MM.1S (cell line): Measurements from ENCODE around the gene RHOT2.
A peak's percentile ranks its signal among the peaks of the same experiment; 100 is the strongest.

ENCODE experiments used
- DNase-seq: peaks from one replicate; pipeline ENCODE4 v3.0.0-alpha.2; 2015
- H2AFZ ChIP-seq: fragments of 300-600 bp; sonication (generic); 2 replicates; pipeline ENCODE4 v1.6.0; 2016; ENCODE audit warnings: antibody characterized with exemption, low read length
- H3F3A ChIP-seq: fragments of 300-600 bp; sonication (generic); 2 replicates; pipeline ENCODE4 v1.6.1; 2016; ENCODE audit warnings: mild to moderate bottlenecking, antibody characterized with exemption, low read length, moderate library complexity, mixed read lengths; ENCODE audit not compliant: insufficient read depth
- H3K27ac ChIP-seq: fragments of 300-600 bp; sonication (generic); 2 replicates; pipeline ENCODE4 v1.5.1; 2016; ENCODE audit warnings: mild to moderate bottlenecking, low read length
- H3K27me3 ChIP-seq: fragments of 300-600 bp; sonication (generic); replicated peaks from 2 replicates; pipeline ENCODE4 v1.6.0; 2016; ENCODE audit warnings: low read length; ENCODE audit not compliant: insufficient read depth
- H3K36me3 ChIP-seq: fragments of 300-600 bp; sonication (generic); replicated peaks from 2 replicates; pipeline ENCODE4 v1.6.1; 2016; ENCODE audit warnings: mild to moderate bottlenecking, low read length, mixed read lengths; ENCODE audit not compliant: insufficient read depth
- H3K4me1 ChIP-seq: fragments of 300-600 bp; sonication (generic); 2 replicates; pipeline ENCODE4 v1.6.1; 2016; ENCODE audit warnings: low read length, mixed read lengths
- H3K4me2 ChIP-seq: fragments of 300-600 bp; sonication (generic); 2 replicates; pipeline ENCODE4 v1.6.0; 2016; ENCODE audit warnings: low read depth, low read length
- H3K4me3 ChIP-seq: fragments of 300-600 bp; sonication (generic); 2 replicates; pipeline ENCODE4 v1.5.1; 2016; ENCODE audit warnings: low read length, mixed read lengths
- H3K79me2 ChIP-seq: fragments of 300-600 bp; sonication (generic); 2 replicates; pipeline ENCODE4 v1.6.1; 2016; ENCODE audit warnings: mixed run types, low read length, mixed read lengths
- H3K9ac ChIP-seq: fragments of 300-600 bp; sonication (generic); 2 replicates; pipeline ENCODE4 v1.6.1; 2016; ENCODE audit warnings: low read length, mixed read lengths
- H3K9me2 ChIP-seq: fragments of 300-600 bp; sonication (generic); replicated peaks from 2 replicates; pipeline ENCODE4 v1.6.1; 2016; ENCODE audit warnings: mild to moderate bottlenecking, low read length, mixed read lengths; ENCODE audit not compliant: insufficient read depth
- H3K9me3 ChIP-seq: fragments of 300-600 bp; sonication (generic); replicated peaks from 2 replicates; pipeline ENCODE4 v1.6.1; 2016; ENCODE audit warnings: mild to moderate bottlenecking, low read length, mixed read lengths; ENCODE audit not compliant: insufficient read depth
- H4K20me1 ChIP-seq: fragments of 300-600 bp; sonication (generic); 2 replicates; pipeline ENCODE4 v1.6.1; 2016; ENCODE audit warnings: mild to moderate bottlenecking, low read length, moderate library complexity, mixed read lengths; ENCODE audit not compliant: insufficient read depth
- EZH2 ChIP-seq: fragments of 300-600 bp; sonication (generic); optimal IDR thresholded peaks from 2 replicates; pipeline ENCODE3; 2017; ENCODE audit warnings: low read depth, mild to moderate bottlenecking, antibody characterized with exemption, low read length, mixed read lengths
- EZH2phosphoT487 ChIP-seq: fragments of 300-600 bp; sonication (generic); IDR thresholded peaks from 2 replicates; pipeline ENCODE4 v1.6.1; 2018; ENCODE audit warnings: antibody characterized with exemption, low read length
- TF ChIP-seq, protein P1 (sequence below): fragments of 300-600 bp; sonication (generic); IDR thresholded peaks from 2 replicates; pipeline ENCODE4 v1.5.1; 2016; ENCODE audit warnings: antibody characterized with exemption, low read length, mixed read lengths

Gene RHOT2

GRCh38 chr16:681746-682427 lies 14.0 kb downstream of the RHOT2 start:
- no peaks in the 10 kb centered on the region for H4K20me1 ChIP-seq
- no peaks in the 10 kb centered on the region for H3K9me2 ChIP-seq
- H3F3A ChIP-seq = 0 out of 2 replicates have a peak, but pooled peaks cover 4% of the 10 kb centered on the region
- no peaks in the 10 kb centered on the region for H3K36me3 ChIP-seq
- no peak overlapping the region for H3K9ac ChIP-seq
- H2AFZ ChIP-seq = no peak overlapping the region
- H3K4me2 ChIP-seq = peak overlapping the region; percentile 93
- peak overlapping the region; percentile 84; the same call in 1 of the 2 replicates for H3K4me3 ChIP-seq
- no peak overlapping the region for H3K27ac ChIP-seq
- TF ChIP-seq, protein P1, sequence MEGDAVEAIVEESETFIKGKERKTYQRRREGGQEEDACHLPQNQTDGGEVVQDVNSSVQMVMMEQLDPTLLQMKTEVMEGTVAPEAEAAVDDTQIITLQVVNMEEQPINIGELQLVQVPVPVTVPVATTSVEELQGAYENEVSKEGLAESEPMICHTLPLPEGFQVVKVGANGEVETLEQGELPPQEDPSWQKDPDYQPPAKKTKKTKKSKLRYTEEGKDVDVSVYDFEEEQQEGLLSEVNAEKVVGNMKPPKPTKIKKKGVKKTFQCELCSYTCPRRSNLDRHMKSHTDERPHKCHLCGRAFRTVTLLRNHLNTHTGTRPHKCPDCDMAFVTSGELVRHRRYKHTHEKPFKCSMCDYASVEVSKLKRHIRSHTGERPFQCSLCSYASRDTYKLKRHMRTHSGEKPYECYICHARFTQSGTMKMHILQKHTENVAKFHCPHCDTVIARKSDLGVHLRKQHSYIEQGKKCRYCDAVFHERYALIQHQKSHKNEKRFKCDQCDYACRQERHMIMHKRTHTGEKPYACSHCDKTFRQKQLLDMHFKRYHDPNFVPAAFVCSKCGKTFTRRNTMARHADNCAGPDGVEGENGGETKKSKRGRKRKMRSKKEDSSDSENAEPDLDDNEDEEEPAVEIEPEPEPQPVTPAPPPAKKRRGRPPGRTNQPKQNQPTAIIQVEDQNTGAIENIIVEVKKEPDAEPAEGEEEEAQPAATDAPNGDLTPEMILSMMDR = no peak
- TF ChIP-seq EZH2 (no peak), EZH2phosphoT487 (no peak)
- H3K27me3 ChIP-seq = no peaks in the 10 kb centered on the region
- DNase-seq = no peak
- H3K9me3 ChIP-seq = no peaks in the 10 kb centered on the region
- peaks cover 32% of the 10 kb centered on the region for H3K79me2 ChIP-seq
- H3K4me1 ChIP-seq = peaks cover 8% of the 10 kb centered on the region; the same call in 1 of the 2 replicates

DNA sequence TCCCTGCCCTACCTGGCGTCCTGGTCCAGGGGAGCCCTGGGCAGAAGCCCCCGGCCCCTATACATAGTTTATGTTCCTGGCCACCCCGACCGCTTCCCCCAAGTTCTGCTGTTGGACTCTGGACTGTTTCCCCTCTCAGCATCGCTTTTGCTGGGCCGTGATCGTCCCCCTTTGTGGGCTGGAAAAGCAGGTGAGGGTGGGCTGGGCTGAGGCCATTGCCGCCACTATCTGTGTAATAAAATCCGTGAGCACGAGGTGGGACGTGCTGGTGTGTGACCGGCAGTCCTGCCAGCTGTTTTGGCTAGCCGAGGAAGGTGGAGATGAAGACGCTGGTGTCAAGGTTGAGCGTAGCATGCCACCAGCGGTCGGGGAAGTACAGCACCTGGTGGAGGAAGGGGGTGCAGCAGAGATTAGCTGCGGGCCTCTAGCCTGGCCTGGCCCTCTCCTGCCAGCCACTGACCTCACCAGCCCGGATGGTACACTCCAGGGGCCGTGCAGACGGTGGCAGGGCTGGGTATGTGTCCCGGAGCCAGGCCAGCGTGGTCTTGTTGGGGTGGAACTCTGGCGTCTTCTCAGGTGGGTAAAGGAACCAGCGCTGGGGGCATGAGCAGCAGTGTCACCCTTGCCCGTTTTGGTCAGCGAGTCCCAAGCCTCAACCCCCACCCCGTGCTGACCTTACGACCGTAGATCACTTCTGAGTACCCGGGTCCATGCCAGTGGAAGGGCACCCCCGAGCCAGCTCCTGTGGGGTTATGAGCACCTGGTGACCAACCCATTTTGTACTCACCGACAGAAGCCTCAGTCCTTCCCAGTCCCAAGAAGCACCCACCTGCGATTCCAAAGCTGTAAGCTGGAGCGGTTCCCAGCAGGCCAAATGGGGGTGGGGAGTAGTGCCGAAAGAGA lies 14.8 kb downstream of the RHOT2 start:
- H3K9me3 ChIP-seq = no peaks in the 10 kb centered on the region
- no peaks in the 10 kb centered on the region for H3K36me3 ChIP-seq
- H3K79me2 ChIP-seq = peaks cover 32% of the 10 kb centered on the region
- H3K4me1 ChIP-seq = peaks cover 8% of the 10 kb centered on the region; the same call in 1 of the 2 replicates
- H3K9ac ChIP-seq = no peak overlapping the region
- H3K9me2 ChIP-seq = no peaks in the 10 kb centered on the region
- H3K4me3 ChIP-seq = peak overlapping the region; percentile 61; the same call in 1 of the 2 replicates
- 0 out of 2 replicates have a peak, but pooled peaks cover 4% of the 10 kb centered on the region for H3F3A ChIP-seq
- no peak overlapping the region for H3K27ac ChIP-seq
- no peaks in the 10 kb centered on the region for H4K20me1 ChIP-seq
- H2AFZ ChIP-seq = no peak overlapping the region
- no peak for DNase-seq
- no peak for TF ChIP-seq EZH2phosphoT487
- TF ChIP-seq, protein P1 = no peak
- no peak for TF ChIP-seq EZH2
- peak overlapping the region; percentile 70; the same call in 1 of the 2 replicates for H3K4me2 ChIP-seq
- H3K27me3 ChIP-seq = no peaks in the 10 kb centered on the region

DNA sequence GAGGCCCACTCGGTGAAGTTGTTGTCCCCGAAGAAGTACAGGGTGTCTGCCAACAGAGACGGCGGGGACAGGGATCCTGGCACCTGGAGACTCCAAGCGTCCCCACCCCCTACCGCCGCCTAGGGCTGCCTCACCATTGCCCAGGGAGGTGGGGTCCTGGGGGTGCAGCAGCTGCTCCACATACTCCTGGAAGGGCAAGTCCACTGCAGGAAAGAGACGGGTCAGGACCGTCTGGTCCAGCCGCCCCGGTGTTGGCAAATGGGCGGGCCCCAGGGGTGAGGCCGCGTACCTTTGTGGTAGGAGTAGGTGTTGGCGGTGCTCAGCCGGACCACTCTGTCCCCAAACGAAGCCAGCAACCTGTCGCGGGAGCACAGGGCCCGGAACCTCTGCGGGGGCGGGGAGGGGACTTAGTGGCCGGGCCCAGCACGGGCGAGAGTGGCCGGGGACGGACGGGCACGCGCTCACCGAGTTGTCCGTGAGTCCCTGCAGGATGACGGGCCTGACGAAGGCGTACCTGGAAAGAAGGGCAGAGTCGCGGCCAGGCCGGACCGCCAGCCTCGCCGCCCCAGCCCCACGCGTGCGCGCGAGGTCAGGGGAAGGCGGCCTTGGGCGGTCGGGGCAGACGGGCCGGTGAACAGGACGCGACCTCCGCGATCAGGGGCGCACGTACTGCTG lies 15.6 kb downstream of the RHOT2 start:
- Histone ChIP-seq H3K4me3 (peak overlapping the region; percentile 61), H3K4me1 (peaks cover 8% of the 10 kb centered on the region; the same call in 1 of the 2 replicates), H3K27me3 (no peaks in the 10 kb centered on the region), H3K9ac (peak overlapping the region; percentile 32; the same call in 1 of the 2 replicates), H3K36me3 (no peaks in the 10 kb centered on the region), H3F3A (0 out of 2 replicates have a peak, but pooled peaks cover 4% of the 10 kb centered on the region), H3K9me2 (no peaks in the 10 kb centered on the region), H4K20me1 (no peaks in the 10 kb centered on the region), H3K79me2 (peaks cover 34% of the 10 kb centered on the region), H2AFZ (no peak overlapping the region), H3K9me3 (no peaks in the 10 kb centered on the region), H3K27ac (no peak overlapping the region), H3K4me2 (peak overlapping the region; percentile 70)
- no peak for DNase-seq
- TF ChIP-seq, protein P1 = no peak
- no peak for TF ChIP-seq EZH2phosphoT487
- no peak for TF ChIP-seq EZH2
